HG03558 (cell line): ENCODE results near the gene MIER3.

ENCODE experiments used
- ATAC-seq: cut with Tn5 transposase; IDR thresholded peaks from one replicate; pipeline ENCODE4 v1.9.1; 2021; ENCODE audit warnings: moderate number of reproducible peaks; ENCODE audit not compliant: unreplicated experiment; ENCODE audit errors: extremely low read depth

MIER3 gene

GRCh38 chr5:56963246-56963645, 11.3 kb upstream of the MIER3 start:
- ATAC-seq = no peak

GRCh38 chr5:56962286-56962685, 10.4 kb upstream of the MIER3 start:
- no peak for ATAC-seq

GRCh38 chr5:56961746-56962145, 9.8 kb upstream of the MIER3 start:
- ATAC-seq = no peak

- ATAC-seq = no peak
Measured at GRCh38 chr5:56959326-56959725, 7.4 kb upstream of the MIER3 start.

GRCh38 chr5:56958595-56958994, 6.7 kb upstream of the MIER3 start:
- ATAC-seq = no peak

- no peak for ATAC-seq
Measured at GRCh38 chr5:56954262-56954661, 2.3 kb upstream of the MIER3 start.

GRCh38 chr5:56951126-56951945, 587 bp downstream of the MIER3 start:
- ATAC-seq = peak; percentile 16

GRCh38 chr5:56950626-56951125, 1.2 kb downstream of the MIER3 start:
- ATAC-seq = peak; percentile 39

GRCh38 chr5:56947052-56947451, 4.9 kb downstream of the MIER3 start:
- no peak for ATAC-seq

GRCh38 chr5:56941981-56942380, 9.9 kb downstream of the MIER3 start:
- ATAC-seq = no peak

GRCh38 chr5:56938858-56939257, 13.1 kb downstream of the MIER3 start:
- ATAC-seq = no peak

GRCh38 chr5:56934325-56934724, 17.6 kb downstream of the MIER3 start:
- ATAC-seq = no peak

GRCh38 chr5:56922922-56923321, 29.0 kb downstream of the MIER3 start:
- no peak for ATAC-seq

- no peak for ATAC-seq
Measured at GRCh38 chr5:56919942-56920662, 31.8 kb downstream of the MIER3 start.

GRCh38 chr5:56918054-56918453, 33.9 kb downstream of the MIER3 start:
- ATAC-seq = no peak

GRCh38 chr5:56917534-56917933, 34.4 kb downstream of the MIER3 start:
- ATAC-seq = no peak

GRCh38 chr5:56914678-56915077, 37.2 kb downstream of the MIER3 start:
- no peak for ATAC-seq

- no peak for ATAC-seq
Measured at GRCh38 chr5:56913766-56914165, 38.2 kb downstream of the MIER3 start.

- ATAC-seq = peak; percentile 5
Measured at GRCh38 chr5:56910210-56910965, 41.5 kb downstream of the MIER3 start.

GRCh38 chr5:56909294-56910209, 42.4 kb downstream of the MIER3 start, which contains the start of gene SETD9:
Gene SETD9 (plus strand): TSS chr5:56909596. CDS start chr5:56909646, 50 bp downstream.
- peak; percentile 63 for ATAC-seq
